H9 (cell line): ENCODE measurements around the gene HOXB6. TPM values are rescaled to one million over a fixed set of nuclear protein-coding genes. Genes with fewer than 3 reads are reported as not detected.
A peak's percentile ranks its signal among the peaks of the same experiment; 100 is the strongest.

ENCODE experiments used
- DNase-seq: peaks from one replicate; pipeline ENCODE4 v3.0.0-alpha.2; 2017
- H2AFZ ChIP-seq: one replicate; pipeline ENCODE4 v1.6.1; 2013; ENCODE audit warnings: mild to moderate bottlenecking, low read length, control low read depth, moderate library complexity
- H2AK5ac ChIP-seq: 2 replicates; pipeline ENCODE4 v1.6.1; 2013; ENCODE audit warnings: low read length, control low read depth, mixed read lengths; ENCODE audit not compliant: insufficient read length
- H2BK120ac ChIP-seq: one replicate; pipeline ENCODE4 v1.6.1; 2013; ENCODE audit warnings: low read depth, mild to moderate bottlenecking, low read length, control low read depth, inconsistent platforms; ENCODE audit not compliant: poor library complexity, severe bottlenecking
- H2BK12ac ChIP-seq: 2 replicates; pipeline ENCODE4 v1.6.1; 2013; ENCODE audit warnings: low read length, control low read depth, mixed read lengths, low read depth; ENCODE audit not compliant: insufficient read length
- H2BK15ac ChIP-seq: 2 replicates; pipeline ENCODE4 v1.6.1; 2013; ENCODE audit warnings: low read depth, low read length, control low read depth
- H2BK20ac ChIP-seq: one replicate; pipeline ENCODE4 v1.6.1; 2013; ENCODE audit warnings: low read depth, mild to moderate bottlenecking, low read length, control low read depth, inconsistent platforms; ENCODE audit not compliant: poor library complexity, severe bottlenecking
- H2BK5ac ChIP-seq: 2 replicates; pipeline ENCODE4 v1.6.1; 2013; ENCODE audit warnings: low read length, control low read depth, mixed read lengths; ENCODE audit not compliant: insufficient read length
- H3K14ac ChIP-seq: 2 replicates; pipeline ENCODE4 v1.6.1; 2013; ENCODE audit warnings: low read length, control low read depth; ENCODE audit not compliant: insufficient read depth
- H3K18ac ChIP-seq: 2 replicates; pipeline ENCODE4 v1.6.1; 2013; ENCODE audit warnings: low read depth, mild to moderate bottlenecking, mixed read lengths, low read length, control low read depth; ENCODE audit not compliant: insufficient read length
- H3K23ac ChIP-seq: 2 replicates; pipeline ENCODE4 v1.6.1; 2013; ENCODE audit warnings: low read length, control low read depth, mixed read lengths, low read depth; ENCODE audit not compliant: insufficient read length
- H3K23me2 ChIP-seq: 2 replicates; pipeline ENCODE4 v1.6.1; 2013; ENCODE audit warnings: low read depth, mild to moderate bottlenecking, mixed read lengths, low read length, control low read depth; ENCODE audit not compliant: insufficient read length, poor library complexity, severe bottlenecking
- H3K27ac ChIP-seq: 2 replicates; pipeline ENCODE4 v1.5.1; 2013; ENCODE audit warnings: low read length, control low read depth, mixed read lengths, low read depth; ENCODE audit not compliant: insufficient read length
- H3K27me3 ChIP-seq: 2 replicates; pipeline ENCODE4 v1.6.1; 2013; ENCODE audit warnings: low read length, control low read depth, inconsistent platforms; ENCODE audit not compliant: insufficient read depth
- H3K4ac ChIP-seq: 2 replicates; pipeline ENCODE4 v1.6.1; 2013; ENCODE audit warnings: low read depth, mild to moderate bottlenecking, control low read depth, inconsistent platforms, low read length, moderate library complexity
- H3K4me1 ChIP-seq: 2 replicates; pipeline ENCODE4 v1.6.1; 2013; ENCODE audit warnings: low read length, control low read depth, inconsistent platforms; ENCODE audit not compliant: insufficient read depth
- H3K4me2 ChIP-seq: 2 replicates; pipeline ENCODE4 v1.6.1; 2013; ENCODE audit warnings: low read length, control low read depth, mixed read lengths; ENCODE audit not compliant: insufficient read length, insufficient read depth
- H3K56ac ChIP-seq: 2 replicates; pipeline ENCODE4 v1.6.1; 2013; ENCODE audit warnings: low read depth, mild to moderate bottlenecking, mixed read lengths, low read length, control low read depth; ENCODE audit not compliant: insufficient read length
- H3K79me1 ChIP-seq: 2 replicates; pipeline ENCODE4 v1.6.1; 2013; ENCODE audit warnings: low read depth, mild to moderate bottlenecking, moderate library complexity, low read length, control low read depth, inconsistent platforms; ENCODE audit not compliant: insufficient read depth, poor library complexity, severe bottlenecking
- H3K79me2 ChIP-seq: 2 replicates; pipeline ENCODE4 v1.6.1; 2013; ENCODE audit warnings: low read length, control low read depth, inconsistent platforms; ENCODE audit not compliant: insufficient read depth
- H3K9ac ChIP-seq: 2 replicates; pipeline ENCODE4 v1.6.1; 2013; ENCODE audit warnings: low read length, control low read depth, mixed read lengths; ENCODE audit not compliant: insufficient read length; ENCODE audit errors: extremely low read depth
- H3K9me3 ChIP-seq: one replicate; pipeline ENCODE4 v1.6.1; 2013; ENCODE audit warnings: low read depth, low read length, inconsistent platforms; ENCODE audit not compliant: control insufficient read depth
- H3T11ph ChIP-seq: one replicate; pipeline ENCODE4 v1.6.1; 2013; ENCODE audit warnings: mild to moderate bottlenecking, low read length, control low read depth, inconsistent platforms
- H4K20me1 ChIP-seq: one replicate; pipeline ENCODE4 v1.6.1; 2013; ENCODE audit not compliant: control insufficient read depth, insufficient read length, insufficient read depth
- H4K5ac ChIP-seq: 2 replicates; pipeline ENCODE4 v1.6.1; 2013; ENCODE audit warnings: low read depth, mild to moderate bottlenecking, mixed read lengths, low read length, control low read depth; ENCODE audit not compliant: insufficient read length
- H4K8ac ChIP-seq: replicated peaks from 2 replicates; pipeline ENCODE4 v1.6.1; 2013; ENCODE audit warnings: low read length, control low read depth, mixed read lengths, low read depth; ENCODE audit not compliant: insufficient read length
- H4K91ac ChIP-seq: 2 replicates; pipeline ENCODE4 v1.6.1; 2013; ENCODE audit warnings: low read depth, mild to moderate bottlenecking, moderate library complexity, mixed read lengths, low read length, control low read depth; ENCODE audit not compliant: insufficient read length
- H3K27ac Mint-ChIP-seq, 3 experiments: 2 replicates in 2 of 3; 3 replicates in 1 of 3; pipeline ENCODE4 v1.8.0; 2020 to 2021; ENCODE audit warnings: mixed read lengths in 3 of 3, mild to moderate bottlenecking in 1 of 3, moderate library complexity in 1 of 3
- H3K27me3 Mint-ChIP-seq: 2 replicates; pipeline ENCODE4 v1.8.0; 2021; ENCODE audit warnings: low read depth, mild to moderate bottlenecking, moderate library complexity, mixed read lengths
- H3K36me3 Mint-ChIP-seq, 3 experiments: 2 replicates in 2 of 3; 3 replicates in 1 of 3; pipeline ENCODE4 v1.8.0; 2020 to 2021; ENCODE audit warnings: low read depth in 3 of 3, mixed read lengths in 3 of 3; ENCODE audit not compliant: insufficient read depth in 1 of 3
- H3K4me1 Mint-ChIP-seq, 2 experiments: 2 replicates each; pipeline ENCODE4 v1.8.0; 2020; ENCODE audit warnings: mixed read lengths in 2 of 2
- H3K4me3 Mint-ChIP-seq, 2 experiments: 2 replicates in 1 of 2; 3 replicates in 1 of 2; pipeline ENCODE4 v1.8.0; 2020 to 2021; ENCODE audit warnings: mild to moderate bottlenecking in 2 of 2, mixed read lengths in 2 of 2, moderate library complexity in 1 of 2
- H3K9me3 Mint-ChIP-seq, 2 experiments: 2 replicates in 1 of 2; 3 replicates in 1 of 2; pipeline ENCODE4 v1.8.0; 2020; ENCODE audit warnings: mild to moderate bottlenecking in 2 of 2, mixed read lengths in 2 of 2, moderate library complexity in 1 of 2
- CTCF ChIP-seq: fragments of 200-600 bp; sonication (generic); conservative IDR thresholded peaks from 3 replicates; pipeline ENCODE4 v1.8.0; 2021; ENCODE audit warnings: antibody characterized with exemption, mild to moderate bottlenecking
- WGBS: extraction: QIAGEN DNeasy Blood & Tissue Kit; methylation state at CpG from one replicate; pipeline ENCODE4 v1.1.7; 2013; ENCODE audit warnings: missing lambda C conversion rate, low lambda C conversion rate, mixed read lengths; ENCODE audit not compliant: insufficient read length; ENCODE audit errors: extremely low coverage; 5-methylcytosine and 5-hydroxymethylcytosine counted together
- total RNA-seq: library from RNA; stranded (reverse); gene quantifications from 2 replicates; pipeline ENCODE4 v1.2.1, GENCODE V29; 2021

Gene HOXB6
- total RNA-seq, 1 experiment from 2014 or later: not detected

- H2AFZ ChIP-seq: no peak overlapping the region
- H3K27ac Mint-ChIP-seq: peak overlapping the region in 1 of 3 experiments; percentile 52; a peak in 1 of 7 replicates
Observed at GRCh38 chr17:48642059-48642842, 37.5 kb upstream of the HOXB6 start.

More at GRCh38 chr17:48642059-48642842, 37.5 kb upstream of the HOXB6 start:
- Histone ChIP-seq H3K9ac (no peak overlapping the region), H3K23ac (no peak overlapping the region), H3K23me2 (peaks cover 6% of the 10 kb centered on the region), H4K91ac (no peak overlapping the region), H2BK20ac (no peak overlapping the region), H4K5ac (no peak overlapping the region), H3K18ac (no peak overlapping the region), H3K4ac (no peak overlapping the region), H2BK5ac (no peak overlapping the region), H2BK15ac (no peak overlapping the region), H3T11ph (no peak overlapping the region), H2BK12ac (no peak overlapping the region), H4K20me1 (no peaks in the 10 kb centered on the region), H3K14ac (no peak overlapping the region), H3K56ac (no peak overlapping the region), H3K9me3 (no peaks in the 10 kb centered on the region), H2BK120ac (no peak overlapping the region), H3K27ac (no peak overlapping the region), H3K27me3 (peaks cover 99% of the 10 kb centered on the region), H3K4me2 (no peak overlapping the region), H3K4me1 (no peaks in the 10 kb centered on the region), H3K79me1 (no peaks in the 10 kb centered on the region), H4K8ac (no peak overlapping the region), H3K79me2 (no peaks in the 10 kb centered on the region), H2AK5ac (no peak overlapping the region)
- no peaks in the 10 kb centered on the region; a peak in 1 of 7 replicates for H3K36me3 Mint-ChIP-seq
- H3K4me1 Mint-ChIP-seq: peaks cover 14 to 21% of the 10 kb centered on the region in 2 experiments
- WGBS: no CpG with 5 or more reads among the region's 58 CpGs
- H3K4me3 Mint-ChIP-seq: peak overlapping the region in 1 of 2 experiments; percentile 62; a peak in 3 of 5 replicates
- H3K27me3 Mint-ChIP-seq: peaks cover 100% of the 10 kb centered on the region
- peaks cover 0 to 9% of the 10 kb centered on the region in 2 experiments; a peak in 3 of 5 replicates for H3K9me3 Mint-ChIP-seq
- peak; percentile 30; the same call in 2 of the 3 replicates for TF ChIP-seq CTCF
- peak; percentile 96 for DNase-seq
